Bronchial epithelial cell (primary cell): ENCODE results near the gene CNTNAP2. TPM values are rescaled to one million over a fixed set of nuclear protein-coding genes. Genes with fewer than 3 reads are reported as not detected.

Experiments
- DNase-seq: peaks from one replicate; pipeline ENCODE4 v3.0.0-alpha.2; 2010; ENCODE audit warnings: low read depth
- FAIRE-seq: peaks from 2 replicates; lab custom pipeline; 2011; peaks lifted over from hg19 to GRCh38; lab: Jason Lieb, UNC
- H3K27me3 ChIP-seq: 2 replicates; pipeline ENCODE4 v1.5.1; 2011; ENCODE audit warnings: low read length; ENCODE audit not compliant: control insufficient read depth, insufficient read depth
- H3K36me3 ChIP-seq: 2 replicates; pipeline ENCODE4 v1.5.1; 2011; ENCODE audit warnings: low read length; ENCODE audit not compliant: control insufficient read depth, insufficient read depth
- H3K4me3 ChIP-seq: 2 replicates; pipeline ENCODE4 v1.5.1; 2011; ENCODE audit warnings: mild to moderate bottlenecking, low read depth, low read length, control low read depth
- total RNA-seq: library from RNA; depleted of rRNA; stranded (reverse); fragments of >200 nt; gene quantifications from 2 replicates; pipeline ENCODE4 v1.2.1, GENCODE V29; 2014
- TF ChIP-seq, protein P1 (sequence below): IDR thresholded peaks from 2 replicates; pipeline ENCODE4 v1.5.1; 2011; ENCODE audit warnings: mild to moderate bottlenecking, moderate library complexity, low read length, control low read depth, inconsistent platforms; ENCODE audit not compliant: insufficient read depth, severe bottlenecking

The CNTNAP2 gene
- total RNA-seq, 1 donor from 2014 or later, result 0.26 TPM

DNA sequence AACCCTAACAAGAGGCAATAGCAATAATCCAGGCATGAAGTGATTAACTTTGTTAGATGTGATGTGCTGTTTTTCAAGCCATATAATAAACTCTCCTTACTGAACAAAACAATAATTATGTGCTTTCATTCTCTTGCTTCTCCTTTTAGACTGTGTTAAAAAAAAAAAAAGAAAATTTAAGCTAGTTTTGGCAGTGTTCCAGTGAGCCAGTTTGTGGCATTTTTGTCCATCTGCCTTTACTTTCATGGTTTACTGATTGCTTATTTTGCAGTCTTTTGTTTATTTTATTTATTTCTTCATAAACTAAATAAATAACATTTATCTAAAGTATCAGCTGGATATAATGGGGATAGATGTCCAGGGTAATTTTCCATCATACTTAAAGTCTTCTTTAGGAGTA, 625.3 kb downstream of the CNTNAP2 start:
- no peak for DNase-seq
- FAIRE-seq, result no peak
- Histone ChIP-seq H3K27me3 (no peaks in the 10 kb centered on the region), H3K4me3 (no peak overlapping the region), H3K36me3 (no peaks in the 10 kb centered on the region)
- TF ChIP-seq, protein P1, sequence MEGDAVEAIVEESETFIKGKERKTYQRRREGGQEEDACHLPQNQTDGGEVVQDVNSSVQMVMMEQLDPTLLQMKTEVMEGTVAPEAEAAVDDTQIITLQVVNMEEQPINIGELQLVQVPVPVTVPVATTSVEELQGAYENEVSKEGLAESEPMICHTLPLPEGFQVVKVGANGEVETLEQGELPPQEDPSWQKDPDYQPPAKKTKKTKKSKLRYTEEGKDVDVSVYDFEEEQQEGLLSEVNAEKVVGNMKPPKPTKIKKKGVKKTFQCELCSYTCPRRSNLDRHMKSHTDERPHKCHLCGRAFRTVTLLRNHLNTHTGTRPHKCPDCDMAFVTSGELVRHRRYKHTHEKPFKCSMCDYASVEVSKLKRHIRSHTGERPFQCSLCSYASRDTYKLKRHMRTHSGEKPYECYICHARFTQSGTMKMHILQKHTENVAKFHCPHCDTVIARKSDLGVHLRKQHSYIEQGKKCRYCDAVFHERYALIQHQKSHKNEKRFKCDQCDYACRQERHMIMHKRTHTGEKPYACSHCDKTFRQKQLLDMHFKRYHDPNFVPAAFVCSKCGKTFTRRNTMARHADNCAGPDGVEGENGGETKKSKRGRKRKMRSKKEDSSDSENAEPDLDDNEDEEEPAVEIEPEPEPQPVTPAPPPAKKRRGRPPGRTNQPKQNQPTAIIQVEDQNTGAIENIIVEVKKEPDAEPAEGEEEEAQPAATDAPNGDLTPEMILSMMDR, result no peak

DNA sequence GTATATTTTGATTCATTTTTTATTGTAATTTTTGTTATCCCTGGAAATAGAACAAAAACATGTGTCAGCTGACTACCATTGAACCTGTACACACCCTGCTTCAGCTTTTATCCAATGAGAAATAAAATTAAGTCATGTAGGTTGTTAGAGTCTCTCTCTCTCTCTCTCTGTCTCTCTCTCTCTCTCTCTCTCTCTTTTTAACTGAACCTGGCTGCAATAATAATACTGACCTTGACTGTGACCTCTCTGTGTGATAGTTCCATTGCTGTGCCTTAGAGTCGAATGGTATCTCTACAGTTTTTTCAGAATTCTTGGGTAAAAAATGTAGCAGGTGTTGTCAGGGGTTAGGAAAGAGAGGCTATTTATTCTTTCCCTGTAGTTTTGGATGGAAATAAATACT, 637.8 kb downstream of the CNTNAP2 start:
- FAIRE-seq (no peak), DNase-seq (no peak)
- Histone ChIP-seq H3K27me3 (no peaks in the 10 kb centered on the region), H3K36me3 (no peaks in the 10 kb centered on the region), H3K4me3 (no peak overlapping the region)
- TF ChIP-seq, protein P1, result no peak

DNA sequence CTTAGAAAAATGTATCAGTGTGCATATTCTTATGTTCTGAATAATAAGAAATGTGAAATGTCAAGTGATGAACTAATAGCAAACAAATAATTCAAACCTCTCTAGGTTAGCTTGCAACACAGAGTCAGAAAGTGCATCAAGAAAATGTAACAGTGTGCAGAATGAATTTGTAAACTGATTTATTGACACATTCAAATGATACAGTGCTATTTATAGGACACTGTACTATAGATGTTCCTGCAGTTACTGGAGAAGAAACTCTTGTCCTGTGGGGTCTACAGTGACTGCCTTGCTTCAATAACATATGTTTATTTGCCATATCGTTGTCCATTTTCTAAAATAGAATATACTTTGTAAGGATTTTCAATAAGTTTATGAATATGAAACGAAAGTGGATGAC, 639.0 kb downstream of the CNTNAP2 start:
- Histone ChIP-seq H3K36me3 (no peaks in the 10 kb centered on the region), H3K27me3 (no peaks in the 10 kb centered on the region), H3K4me3 (no peak overlapping the region)
- no peak for FAIRE-seq
- no peak for DNase-seq
- TF ChIP-seq, protein P1, result no peak

GRCh38 chr7:146764458-146764857, 647.9 kb downstream of the CNTNAP2 start:
- no peaks in the 10 kb centered on the region for H3K36me3 ChIP-seq
- no peak overlapping the region for H3K4me3 ChIP-seq
- no peaks in the 10 kb centered on the region for H3K27me3 ChIP-seq
- FAIRE-seq (no peak), DNase-seq (no peak)
- TF ChIP-seq, protein P1, result no peak

GRCh38 chr7:146768957-146769356, 652.4 kb downstream of the CNTNAP2 start:
- TF ChIP-seq, protein P1, result no peak
- DNase-seq (no peak), FAIRE-seq (no peak)
- Histone ChIP-seq H3K36me3 (no peaks in the 10 kb centered on the region), H3K4me3 (no peak overlapping the region), H3K27me3 (no peaks in the 10 kb centered on the region)

DNA sequence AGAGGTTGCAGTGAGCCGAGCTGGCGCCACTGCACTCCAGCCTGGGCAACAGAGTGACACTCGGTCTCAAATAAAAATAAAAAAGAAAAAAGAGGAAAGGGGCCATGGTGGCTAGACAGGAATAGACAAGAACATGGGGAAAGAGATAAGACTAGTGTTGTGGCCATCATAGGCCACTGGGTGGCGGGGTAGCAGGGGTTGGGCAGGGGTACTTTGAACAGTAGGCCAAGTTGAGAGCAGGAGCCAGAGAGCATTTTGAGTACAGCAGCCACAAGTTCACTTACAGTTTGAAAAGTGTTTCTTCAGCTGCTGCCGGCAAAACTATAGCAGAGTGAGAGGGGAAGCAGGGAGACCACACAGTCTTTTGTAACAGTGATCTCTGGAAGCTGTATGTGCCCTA, 656.0 kb downstream of the CNTNAP2 start:
- FAIRE-seq, result no peak
- H3K4me3 ChIP-seq, result no peak overlapping the region

More for the DNA sequence above, 656.0 kb downstream of the CNTNAP2 start:
- Histone ChIP-seq H3K36me3 (no peaks in the 10 kb centered on the region), H3K27me3 (no peaks in the 10 kb centered on the region)
- no peak for DNase-seq
- TF ChIP-seq, protein P1, result no peak
